Activated CD4-positive, CD25-positive, alpha-beta regulatory T cell treated with anti-CD3 and anti-CD28 coated beads, Interleukin-2, amount 50 U/mL, for 72 hours (primary cell): ENCODE measurements around the gene ARHGAP15.

ENCODE experiments used
- DNase-seq: peaks from one replicate; pipeline ENCODE4 v3.0.0; 2021

The ARHGAP15 gene

DNA sequence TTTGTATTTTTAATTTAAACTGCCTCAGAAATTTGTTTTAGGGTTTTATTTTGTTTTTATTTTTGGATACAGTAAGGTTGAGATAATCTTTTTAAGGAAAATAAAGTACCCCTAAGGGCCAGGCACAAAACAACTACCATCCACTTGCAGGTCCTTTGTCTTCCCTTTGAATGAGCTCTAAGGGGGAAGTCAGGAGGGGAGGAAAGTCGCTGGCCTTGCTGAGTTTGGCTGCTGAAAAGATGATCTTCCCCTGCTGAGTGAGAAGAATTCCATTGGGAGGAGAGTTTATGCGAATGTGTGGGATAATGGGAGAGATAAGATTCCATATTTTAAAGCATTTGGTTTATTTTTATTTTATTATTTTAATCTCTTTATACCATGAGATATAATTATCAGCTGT is 100.7 kb downstream of the ARHGAP15 start:
- DNase-seq, result no peak

DNA sequence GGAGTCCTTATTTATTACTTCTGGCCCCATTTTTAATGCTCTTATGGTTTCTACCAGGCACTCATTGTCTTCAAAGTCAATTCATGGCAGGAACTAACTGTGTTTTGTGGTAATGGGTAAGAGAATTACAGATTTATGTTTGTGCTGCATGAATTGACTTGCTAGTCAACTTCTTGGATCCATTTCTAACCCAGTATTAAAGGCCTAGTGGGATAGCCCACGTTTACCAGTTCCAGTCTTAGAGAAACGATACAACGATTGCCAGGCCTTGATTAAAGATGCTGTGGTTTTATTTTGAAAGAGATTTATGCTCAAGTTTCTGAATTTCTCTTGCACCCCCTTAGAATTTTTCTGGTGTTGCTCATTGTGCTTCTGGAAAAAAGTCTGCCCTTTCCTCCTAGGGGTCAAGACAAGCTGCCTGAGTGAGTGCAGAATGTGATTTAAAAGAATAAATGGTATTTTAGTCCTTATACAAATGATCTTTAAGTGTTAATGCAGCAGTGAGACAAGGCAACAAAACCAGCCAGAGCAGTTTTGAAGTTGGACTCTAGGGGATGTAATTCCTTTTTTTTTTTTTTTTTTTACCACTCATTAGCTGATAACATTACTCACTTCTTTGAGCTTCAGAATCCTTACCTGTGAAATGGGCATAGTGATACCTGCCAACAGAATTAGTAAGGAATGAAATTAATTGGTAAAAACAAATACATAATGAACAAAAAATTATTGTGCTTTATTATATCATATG is 101.5 kb downstream of the ARHGAP15 start:
- DNase-seq, result no peak

DNA sequence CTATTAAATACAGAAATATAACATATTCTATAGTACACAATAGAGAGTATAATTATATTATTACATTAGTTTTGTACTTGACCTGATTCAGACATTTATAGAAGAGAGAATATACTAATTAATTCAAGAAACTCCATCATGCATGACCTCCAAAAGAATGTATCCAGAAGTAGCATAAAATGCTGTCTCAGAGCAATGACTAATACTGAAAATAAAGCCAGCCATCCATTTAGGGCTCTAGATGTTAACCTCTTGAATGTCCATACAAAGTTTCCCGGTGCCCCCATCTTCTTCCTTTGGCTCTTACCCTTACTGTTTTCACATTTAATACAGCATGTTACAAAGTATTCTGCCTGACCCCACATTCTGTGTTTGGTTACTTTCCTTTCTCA is 102.0 kb downstream of the ARHGAP15 start:
- no peak for DNase-seq

DNA sequence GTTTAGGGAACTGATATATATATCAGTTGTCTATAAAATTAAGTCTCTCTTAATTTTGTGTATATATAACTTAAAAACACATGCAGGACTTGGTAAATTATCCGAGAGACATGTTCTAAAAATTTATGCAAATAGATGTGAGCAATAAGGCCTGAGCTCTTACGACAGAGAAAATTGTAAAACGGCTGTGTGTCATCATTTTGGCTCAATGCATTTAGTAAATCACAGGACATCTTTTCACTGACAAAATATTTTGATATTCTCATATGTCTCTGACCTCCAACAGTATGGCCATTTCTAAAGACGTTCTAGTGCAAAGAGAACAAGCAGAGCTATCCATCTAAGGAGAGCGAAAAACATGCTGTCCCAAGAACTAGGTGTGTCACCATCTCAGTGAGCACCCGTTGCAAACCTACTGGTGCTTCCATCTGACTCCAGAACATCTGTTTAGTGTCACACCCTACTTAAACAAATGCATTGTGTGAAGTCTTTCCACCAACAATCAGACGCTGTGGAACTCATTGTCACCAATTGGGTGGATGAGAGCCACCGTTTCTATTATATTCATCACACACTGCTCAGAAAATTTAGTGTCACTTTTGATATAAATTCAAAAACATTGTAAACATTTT is 108.0 kb downstream of the ARHGAP15 start:
- no peak for DNase-seq

DNA sequence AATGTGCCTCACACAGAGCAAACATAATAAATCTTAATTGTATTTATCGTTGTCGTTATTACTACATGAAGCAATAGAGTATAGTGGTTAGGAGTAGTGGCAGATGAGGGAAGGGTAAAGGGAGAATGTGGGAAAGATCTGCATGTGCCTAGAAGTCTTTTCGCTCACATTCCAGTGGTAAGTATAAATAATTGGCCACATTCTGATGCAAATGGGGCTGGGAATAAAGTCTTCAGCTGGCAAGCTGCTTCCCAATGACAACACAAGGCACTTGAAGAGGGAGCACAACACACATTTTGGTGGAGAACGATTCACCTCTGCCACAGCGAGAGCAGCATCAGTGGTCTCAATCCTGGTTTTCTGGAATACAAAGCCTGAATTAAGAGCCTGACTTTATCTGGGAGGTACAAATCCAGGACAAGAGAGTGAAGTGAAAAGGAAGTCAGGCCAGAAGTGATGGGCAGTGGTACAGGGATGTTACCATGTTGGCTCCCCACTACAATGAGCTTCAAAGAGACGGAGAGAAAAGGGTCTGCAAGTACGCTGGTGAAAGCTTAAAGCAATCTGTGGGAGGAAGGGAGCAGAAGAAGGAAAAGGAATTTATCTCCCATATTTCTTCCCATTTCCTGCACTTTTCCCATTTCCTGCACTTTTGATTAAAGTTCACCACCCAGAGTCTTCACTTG is 112.3 kb downstream of the ARHGAP15 start:
- no peak for DNase-seq

DNA sequence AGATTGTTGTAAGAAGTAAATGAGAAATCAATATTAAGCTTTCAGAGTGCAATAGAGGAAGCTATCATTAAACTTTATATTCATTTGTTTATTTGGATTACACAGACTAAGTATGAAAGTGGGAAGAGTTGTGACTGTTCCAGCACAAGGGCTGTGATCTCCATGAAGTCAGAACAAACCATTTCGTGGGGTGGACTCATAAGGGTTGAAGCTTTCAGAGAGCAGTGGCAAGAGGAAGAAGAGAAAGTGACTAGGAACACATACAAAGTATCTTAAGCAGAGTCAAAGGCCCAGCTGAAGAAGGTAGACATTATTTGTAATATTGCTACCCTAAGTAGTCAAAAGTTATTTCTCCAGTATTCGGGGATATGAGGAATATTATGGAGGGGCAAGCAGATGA is 117.0 kb downstream of the ARHGAP15 start:
- DNase-seq, result no peak

DNA sequence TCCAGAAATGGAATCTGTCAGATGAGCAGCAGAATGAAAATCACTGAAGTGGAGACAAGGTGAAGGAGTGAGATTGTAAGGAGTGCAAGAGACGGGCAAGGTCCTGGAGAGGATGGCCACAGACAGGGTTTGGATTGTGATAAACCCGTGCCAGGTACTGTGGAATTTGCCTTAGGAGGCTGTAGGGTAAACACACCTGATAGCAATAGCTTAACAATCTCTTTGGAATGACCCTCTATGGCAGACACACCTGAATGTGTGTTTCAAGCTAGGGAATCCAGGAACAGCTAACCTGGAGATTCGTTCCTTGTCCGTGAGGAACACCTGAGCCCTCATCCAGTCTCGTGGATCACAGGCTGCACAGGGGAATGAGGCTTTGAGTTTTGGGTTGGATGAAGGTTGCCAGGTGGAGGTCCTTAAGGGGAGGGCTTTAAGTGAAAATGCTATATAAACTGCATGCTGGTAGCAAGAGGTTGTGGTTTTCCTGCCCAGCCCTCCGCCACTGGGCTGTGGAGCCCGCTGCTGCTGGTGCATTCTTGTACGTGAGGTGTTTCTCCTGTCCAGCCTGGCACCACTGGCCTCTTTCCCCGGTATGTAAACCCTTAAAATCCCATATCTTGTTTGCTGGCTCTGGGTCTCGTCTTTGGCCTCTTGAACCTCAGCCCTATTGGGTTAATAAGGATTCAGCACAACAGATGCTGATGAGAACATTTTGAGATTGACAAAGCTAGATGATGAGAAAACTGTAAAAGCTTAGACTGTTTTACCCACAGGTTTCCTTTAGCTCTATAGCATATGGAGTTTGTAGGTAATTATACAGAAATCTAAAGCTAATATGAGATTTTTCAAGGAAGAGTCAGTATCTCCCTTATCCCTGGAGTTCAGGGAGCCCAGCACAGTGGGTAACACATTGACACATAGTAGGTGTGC is 117.9 kb downstream of the ARHGAP15 start:
- no peak for DNase-seq

DNA sequence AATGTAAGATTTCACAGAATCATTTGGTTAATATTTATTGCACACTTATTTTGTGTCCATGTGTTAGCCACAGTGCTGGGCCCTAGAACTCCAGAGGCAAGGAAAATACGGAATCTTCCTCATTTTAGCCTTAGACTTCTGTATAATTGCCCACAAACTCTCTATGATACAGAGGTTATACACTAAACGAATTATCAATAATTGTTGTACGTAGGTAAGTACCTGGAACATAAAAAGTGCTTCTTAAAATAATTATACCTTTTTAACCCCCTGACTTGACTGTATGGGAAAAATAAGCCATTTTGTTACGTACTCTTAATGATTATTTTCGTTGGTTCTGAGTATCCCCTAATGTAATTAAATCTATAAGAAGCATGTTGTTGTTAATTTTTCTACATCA is 119.4 kb downstream of the ARHGAP15 start:
- DNase-seq, result no peak

DNA sequence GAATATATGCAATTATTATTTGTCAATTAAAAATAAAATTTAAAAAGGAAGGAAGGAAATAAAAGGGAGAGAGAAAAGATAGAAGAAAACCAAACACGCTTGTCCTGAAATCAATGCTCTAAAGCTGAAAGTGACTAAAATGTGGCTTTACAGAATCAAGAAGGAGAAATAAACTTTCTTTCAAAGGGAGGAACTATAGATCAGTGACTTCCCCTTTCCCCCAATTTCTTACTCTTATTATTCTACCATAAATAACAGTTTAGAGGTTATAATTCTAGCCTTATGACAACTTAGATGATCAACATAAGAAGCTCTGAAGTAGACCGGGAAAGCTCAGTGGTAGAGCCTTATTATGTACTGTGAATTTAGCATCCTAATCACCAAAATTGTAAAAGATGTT is 122.5 kb downstream of the ARHGAP15 start:
- no peak for DNase-seq

DNA sequence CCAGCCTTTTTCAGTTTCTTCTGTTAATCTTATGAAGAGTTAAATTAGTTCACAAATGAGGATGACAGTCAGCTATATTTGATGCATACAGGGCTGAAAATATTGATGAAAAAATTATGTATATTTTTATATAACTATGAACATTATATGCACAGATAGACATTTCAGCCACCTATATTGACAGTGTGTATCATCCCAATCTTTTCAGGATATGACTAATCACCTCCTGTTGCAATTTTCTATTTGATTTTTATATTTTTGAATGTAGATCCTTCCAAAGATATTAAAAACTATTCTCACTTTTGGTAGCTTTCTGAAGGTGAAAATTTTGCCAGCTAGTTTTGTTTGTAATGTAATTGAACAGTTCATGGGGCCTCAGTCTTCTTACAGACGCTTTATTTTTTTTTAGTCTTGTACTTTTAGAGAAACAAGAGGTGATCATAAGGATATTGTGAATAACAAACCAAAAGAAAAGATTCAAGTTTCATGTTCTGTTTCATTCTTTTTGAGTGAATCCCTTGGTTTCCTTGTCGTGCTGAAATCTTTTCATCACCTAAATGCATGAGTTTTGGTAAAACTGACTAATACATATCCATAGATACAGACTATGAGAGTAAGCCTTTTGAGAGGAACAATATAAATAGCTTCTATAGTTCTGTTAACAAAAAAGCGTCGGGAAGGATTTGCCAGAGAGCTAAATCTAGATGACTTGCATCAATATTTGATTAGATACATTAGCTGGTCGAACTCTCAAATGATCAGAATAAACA is 123.1 kb downstream of the ARHGAP15 start:
- no peak for DNase-seq

DNA sequence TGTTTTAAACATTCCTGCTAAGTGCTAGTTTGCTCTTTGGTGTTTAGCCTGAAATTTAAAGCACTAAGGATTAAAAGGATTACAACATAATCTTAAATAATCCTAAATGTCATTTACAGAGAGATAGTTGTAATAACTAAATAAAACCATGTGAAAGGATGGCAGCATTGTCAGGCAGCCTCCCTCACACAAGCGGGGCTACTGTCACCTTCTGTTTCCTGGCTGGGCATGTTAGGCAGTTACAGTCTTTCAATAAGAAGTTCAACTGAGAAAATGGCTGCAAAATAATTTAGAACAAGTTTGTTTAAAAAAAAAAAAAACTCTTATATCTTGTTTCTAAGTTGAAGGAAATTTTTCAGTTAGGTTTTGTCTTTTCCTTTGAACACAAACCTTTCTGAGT is 124.9 kb downstream of the ARHGAP15 start:
- DNase-seq, result no peak

DNA sequence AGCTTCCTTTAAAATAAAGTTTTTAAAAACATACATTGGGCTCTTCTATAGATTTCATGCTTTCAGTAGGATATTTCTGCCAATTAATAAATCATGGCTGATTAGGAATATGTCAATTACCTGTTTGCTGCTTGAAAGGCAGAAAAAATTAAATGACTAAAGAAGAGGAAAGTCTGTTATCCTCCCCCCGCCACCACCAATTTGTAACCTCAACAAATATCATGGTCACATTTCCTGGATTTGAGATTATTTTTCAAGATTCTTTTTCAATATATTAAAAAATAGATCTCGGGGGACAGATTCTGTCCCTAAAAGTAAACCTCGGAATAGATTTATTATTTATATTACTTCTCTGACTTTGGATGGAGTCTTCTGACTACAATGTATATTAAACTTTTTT is 125.9 kb downstream of the ARHGAP15 start:
- no peak for DNase-seq

DNA sequence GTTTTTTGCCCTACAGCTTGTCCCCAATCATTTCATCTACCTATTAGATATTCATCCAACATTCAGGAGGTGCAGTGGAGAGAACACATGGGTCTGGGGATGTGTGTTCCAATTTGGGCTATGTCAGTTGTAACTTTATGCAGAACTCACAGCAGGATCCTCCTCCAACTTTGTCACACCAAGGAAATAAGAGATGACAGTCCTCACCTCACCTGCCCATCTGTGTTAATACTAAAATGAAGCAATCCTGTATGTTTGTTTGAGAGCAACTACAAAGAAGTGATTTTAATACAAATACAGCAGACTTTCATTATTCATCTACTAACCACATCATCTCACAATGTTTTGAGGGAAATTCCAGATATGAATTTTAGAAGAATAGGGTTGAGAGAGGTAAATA is 126.7 kb downstream of the ARHGAP15 start:
- no peak for DNase-seq

DNA sequence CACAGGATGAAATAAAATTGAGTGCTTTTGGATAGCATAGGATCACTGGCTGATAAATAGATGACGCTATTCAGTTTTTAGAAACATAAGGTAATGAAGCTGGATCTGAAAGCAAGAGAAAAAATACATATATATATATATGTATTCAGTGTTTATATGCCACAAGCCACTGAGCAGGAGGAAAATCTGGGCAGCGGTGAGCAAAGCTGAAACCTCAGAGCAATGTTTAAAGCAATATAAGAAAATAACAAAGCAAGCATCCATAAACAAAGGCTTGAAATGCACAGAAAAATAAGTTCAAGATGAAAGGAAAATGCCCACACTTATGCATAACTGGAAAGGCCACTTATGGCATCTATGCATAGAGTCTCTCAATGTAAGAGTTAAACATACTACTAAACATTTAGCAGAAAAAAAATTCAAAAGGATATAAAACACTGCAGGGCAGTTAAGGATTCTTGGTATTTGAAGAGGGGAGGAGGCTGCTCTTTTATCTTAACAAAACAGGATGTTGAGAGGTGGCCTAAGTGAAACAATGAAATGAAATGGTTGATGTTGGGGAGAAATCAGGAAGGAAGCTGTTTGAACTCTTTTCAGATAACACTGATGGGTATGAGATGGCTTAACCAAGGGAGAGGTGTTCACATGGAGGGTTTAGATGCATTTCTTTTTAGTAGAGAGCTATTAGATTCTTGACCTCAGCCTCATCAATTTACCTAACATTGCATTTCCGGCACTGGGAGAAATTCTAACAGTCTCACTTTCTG is 129.1 kb downstream of the ARHGAP15 start:
- no peak for DNase-seq

DNA sequence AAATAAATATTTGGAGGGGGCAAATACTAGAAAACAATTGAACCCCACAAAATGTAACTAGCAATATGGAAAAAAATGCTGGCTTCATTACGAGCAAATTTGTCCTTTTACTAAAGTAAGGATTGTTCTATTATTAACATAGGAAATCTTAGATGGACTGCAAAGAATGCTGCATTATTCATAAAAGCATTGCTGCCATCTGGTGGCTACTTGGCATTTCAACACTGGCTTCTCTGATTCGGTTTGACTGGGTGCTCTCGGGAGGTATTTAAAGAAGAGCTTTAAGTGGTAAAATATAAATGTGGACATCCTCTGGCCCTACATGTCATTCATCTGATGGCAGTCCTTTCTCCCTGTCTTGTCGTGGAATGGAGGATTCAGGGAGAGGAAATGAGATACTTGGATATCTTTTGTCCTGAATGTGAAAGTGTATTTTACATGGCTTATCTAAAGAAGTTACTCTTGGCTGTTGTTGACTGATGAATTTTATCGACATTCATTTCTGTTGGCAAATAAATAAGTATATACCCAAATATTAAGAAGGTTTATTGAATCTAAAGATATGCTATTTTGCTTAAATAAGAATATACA is 130.2 kb downstream of the ARHGAP15 start:
- DNase-seq, result peak; percentile 49

DNA sequence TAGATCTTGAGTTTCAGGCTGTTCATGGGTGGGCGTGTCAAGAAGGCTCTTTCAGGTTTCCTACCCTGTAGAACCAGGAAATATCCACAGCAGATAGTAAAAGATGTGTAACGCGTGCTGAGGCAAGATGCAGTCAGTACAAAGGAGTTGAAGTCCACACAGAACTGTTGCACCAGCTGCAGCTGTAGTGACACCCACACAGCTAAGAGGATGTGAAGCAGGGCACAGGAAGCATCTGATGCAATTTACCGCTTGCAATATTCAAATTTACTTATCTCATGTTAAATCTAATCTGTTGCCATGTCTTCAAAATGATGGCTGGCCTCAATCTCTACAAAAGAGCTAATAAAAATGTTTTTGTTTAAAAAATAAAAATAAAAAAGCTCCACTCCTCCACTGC is 132.8 kb downstream of the ARHGAP15 start:
- DNase-seq, result no peak

DNA sequence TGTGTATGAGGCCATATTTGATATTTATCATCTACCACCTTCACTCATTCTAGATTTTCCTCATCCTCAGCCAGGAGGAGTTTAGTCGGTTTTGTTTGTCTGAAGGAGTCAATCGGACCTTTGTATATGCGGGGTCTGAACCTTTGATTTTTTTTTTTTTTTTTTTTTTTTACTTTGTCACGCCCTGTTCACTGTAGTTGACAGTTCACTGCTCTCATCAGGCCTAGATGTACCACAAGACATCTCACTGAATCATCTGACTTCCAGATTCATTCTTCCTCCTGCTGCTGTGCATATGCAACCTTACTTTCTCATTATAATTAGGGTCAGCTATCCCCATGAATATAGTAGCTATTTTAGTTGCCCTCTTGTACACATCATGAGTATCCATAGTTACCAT is 133.2 kb downstream of the ARHGAP15 start:
- no peak for DNase-seq

DNA sequence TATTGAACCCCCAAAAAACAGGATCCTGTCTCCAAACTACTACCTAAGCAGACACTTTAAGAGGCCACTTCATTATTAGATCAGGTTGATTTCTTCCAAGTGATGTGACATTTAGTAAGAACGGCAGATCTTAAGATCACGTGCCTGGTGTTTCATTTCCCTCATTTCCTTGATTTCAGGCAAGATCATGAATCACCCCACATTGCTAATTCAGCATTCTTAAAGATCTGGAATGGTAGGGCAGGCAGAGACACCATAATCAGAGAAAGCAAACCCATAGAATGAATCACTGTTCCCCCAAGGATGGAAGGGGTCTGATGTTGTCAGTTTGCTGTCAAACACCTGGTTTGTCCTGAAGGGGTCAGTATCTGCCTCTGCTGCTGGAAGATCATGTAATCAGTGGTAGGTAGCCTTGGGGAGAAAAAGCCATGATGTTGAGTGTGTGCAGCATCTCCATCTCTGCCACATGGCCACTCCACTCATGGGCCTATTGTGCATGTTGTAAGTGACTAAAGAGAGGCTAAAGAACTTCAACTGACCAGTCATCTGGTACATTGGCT is 133.9 kb downstream of the ARHGAP15 start:
- no peak for DNase-seq

DNA sequence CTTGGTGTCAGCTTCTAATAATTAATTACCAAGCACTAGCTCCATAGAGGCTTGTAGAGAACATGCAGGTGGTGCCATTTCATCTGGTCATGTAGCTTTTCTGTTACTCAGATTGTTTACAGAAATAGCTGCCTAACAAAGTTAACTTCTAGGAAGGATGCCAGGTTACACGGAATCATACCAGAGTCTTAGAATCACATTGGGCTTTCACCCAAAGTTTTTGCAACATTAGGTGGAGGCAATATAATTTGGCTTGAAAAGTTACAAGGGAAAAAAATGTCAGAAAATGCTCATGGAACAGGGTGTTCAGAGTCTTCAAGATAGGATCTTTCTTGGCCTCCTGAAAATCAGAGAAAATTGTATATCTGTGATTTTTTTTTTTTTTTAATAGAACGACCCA is 135.6 kb downstream of the ARHGAP15 start:
- no peak for DNase-seq

DNA sequence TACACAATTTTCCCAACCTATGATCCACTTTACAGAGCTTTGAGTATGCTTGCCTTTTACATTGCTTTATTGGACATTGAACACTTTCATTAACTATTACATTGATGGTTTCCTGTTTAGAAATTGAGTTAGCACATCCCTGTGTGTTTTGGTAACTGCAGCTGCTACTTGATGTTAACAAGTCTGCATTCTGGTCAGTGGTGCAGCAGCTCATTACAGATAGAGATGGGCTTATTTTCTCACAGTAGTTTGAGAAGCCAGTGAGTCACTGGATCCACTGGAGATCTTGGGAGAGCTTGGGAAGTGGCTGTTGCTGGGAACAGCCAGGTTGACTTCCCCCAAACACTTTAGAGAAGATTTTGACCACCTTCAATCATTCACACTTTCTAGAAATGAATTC is 150.5 kb downstream of the ARHGAP15 start:
- DNase-seq, result no peak
